Measurements from ENCODE around the gene PPFIBP2.
A peak's percentile ranks its signal among the peaks of the same experiment; 100 is the strongest.

Gene PPFIBP2

DNA sequence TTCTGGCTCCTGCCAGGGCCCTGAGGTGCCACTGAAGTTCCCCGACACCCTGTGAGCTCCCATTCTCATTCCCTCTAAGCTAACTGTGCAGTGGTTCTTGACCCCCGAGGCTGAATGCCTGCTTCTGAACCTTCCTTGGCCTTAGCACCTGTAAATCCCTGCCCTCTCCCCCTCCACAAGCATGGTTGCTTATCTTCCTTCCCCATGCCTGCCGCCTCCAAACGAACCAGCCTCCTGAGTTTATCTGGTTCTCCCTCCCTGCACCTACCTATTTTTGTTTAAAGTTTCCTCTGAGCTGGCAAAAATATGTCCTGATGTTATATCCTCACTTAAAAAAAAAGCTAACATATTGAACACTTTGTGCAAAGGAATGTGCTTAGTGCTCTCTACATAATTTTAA is 33.9 kb downstream of the PPFIBP2 start:
- TF ChIP-seq, protein P1, sequence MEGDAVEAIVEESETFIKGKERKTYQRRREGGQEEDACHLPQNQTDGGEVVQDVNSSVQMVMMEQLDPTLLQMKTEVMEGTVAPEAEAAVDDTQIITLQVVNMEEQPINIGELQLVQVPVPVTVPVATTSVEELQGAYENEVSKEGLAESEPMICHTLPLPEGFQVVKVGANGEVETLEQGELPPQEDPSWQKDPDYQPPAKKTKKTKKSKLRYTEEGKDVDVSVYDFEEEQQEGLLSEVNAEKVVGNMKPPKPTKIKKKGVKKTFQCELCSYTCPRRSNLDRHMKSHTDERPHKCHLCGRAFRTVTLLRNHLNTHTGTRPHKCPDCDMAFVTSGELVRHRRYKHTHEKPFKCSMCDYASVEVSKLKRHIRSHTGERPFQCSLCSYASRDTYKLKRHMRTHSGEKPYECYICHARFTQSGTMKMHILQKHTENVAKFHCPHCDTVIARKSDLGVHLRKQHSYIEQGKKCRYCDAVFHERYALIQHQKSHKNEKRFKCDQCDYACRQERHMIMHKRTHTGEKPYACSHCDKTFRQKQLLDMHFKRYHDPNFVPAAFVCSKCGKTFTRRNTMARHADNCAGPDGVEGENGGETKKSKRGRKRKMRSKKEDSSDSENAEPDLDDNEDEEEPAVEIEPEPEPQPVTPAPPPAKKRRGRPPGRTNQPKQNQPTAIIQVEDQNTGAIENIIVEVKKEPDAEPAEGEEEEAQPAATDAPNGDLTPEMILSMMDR (IDR thresholded peaks at IDR 0.05) = no peak

DNA sequence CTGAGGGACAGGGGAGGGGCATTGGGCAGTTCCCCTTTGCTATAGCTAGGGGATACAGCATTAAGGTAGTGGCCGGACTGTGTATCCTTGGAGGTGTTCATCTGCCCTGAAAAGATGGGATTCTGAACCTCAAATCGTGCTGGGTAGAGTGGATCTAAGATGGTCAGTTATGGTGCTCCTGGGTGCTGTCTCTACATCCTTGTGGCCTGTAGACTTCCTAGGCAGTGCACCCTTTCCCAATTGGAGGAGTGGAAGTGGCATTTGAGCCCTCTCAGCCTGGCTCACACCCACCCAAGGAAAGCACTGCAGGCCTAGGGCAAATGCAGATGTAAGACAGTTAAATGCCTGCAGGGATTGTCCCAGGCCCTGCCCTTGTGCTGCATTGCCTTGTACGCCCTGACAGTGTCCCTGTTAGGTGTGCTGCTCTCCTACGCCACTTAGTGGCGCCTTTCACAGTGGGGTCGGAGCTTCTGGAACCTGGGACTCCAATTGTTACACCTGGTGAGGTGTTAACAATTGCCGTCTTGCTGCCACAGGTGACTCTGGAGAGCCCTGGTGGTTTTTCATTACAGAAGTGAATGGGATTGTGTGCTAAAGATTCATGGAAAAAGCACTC is 35.0 kb downstream of the PPFIBP2 start:
- TF ChIP-seq, protein P1 (IDR thresholded peaks at IDR 0.05) = peak; percentile 37; the same call in 1 of the 2 replicates

DNA sequence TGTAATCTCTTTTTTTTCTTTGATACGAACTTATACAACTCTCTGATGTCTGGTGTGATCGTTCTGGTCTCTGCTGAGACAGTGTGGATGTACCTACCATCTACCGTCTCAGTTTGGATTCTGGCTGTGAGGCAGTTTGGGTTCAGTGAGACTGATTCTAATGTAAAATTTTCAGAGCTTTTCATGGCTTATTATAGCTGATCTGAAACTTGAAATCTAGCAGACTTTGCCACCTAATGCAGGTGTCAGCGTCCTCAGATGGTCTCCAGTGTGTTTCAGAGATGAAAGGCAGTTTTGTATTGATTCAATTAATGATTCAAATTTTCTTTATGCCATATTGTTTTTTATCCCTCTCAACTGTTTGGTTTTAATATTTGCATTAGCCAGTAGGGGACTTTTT is 35.9 kb downstream of the PPFIBP2 start:
- TF ChIP-seq, protein P1 (IDR thresholded peaks at IDR 0.05) = no peak

DNA sequence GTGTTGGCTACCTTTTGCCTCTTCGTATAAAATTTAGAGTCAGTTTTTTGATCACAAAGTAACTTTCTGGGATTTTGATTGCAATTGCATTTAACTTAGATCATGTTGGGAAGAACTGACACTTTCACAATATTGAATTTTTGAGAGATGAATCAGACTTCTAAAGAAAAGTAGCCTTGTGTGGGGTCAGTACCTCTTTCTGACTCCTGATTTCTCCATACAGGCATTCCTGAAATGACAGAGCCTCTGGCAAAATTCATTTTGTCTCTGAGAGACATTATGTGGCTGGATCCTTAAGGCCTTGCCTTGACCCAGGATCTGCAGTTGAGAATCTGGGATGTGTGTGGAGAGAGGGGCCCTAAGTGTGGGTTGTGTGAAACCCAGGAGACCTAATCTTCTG is 37.8 kb downstream of the PPFIBP2 start:
- TF ChIP-seq, protein P1 (IDR thresholded peaks at IDR 0.05) = no peak

DNA sequence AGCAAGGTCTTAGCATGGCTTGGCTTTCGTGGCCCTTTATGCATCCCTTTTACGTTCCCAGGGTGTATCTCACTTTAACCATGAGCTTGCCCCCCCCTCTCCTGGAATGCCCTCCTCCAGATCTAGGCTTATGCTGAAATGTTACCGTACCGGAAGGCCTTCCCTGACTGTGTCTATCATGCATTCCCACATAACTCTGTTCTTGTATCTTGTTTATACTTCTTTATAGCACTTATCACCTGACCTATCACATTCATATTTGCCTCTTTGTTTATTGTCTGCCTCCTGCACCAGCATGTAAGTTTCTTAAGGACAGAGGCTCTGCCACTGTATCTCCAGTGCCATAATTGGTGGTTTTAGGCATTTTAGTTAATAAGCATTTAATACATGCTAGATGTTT is 38.9 kb downstream of the PPFIBP2 start:
- TF ChIP-seq, protein P1 (IDR thresholded peaks at IDR 0.05) = no peak

DNA sequence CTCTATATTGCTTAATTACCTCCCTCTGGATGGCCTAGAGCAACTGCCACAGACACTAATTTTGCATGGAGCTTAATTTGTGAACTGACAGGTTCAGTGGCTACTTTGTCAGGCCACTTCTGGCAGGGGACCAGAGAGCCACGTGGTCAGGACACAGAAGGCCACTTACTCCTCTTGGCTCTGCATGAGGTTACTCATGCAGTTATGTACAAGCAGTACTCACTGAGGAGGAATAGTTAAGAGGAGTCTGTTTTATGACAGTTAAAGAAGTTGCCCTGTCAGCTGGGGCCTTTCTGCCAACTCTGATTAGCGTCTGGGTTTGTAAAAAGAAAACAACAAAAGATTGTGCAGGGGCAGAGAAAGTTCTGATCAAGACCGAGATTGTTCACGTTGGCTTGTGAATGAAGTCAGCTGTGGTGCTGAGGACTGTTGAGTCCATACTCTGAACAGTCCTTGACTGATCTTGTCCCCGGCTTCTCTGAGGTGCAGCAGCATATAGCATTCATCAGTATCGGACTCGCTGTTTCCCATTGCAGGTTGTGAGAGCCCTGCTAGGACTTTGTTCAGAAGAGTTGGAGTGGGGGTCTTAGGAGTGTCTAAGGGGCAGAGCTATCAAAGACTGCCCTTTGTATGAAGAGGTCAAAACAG is 41.4 kb downstream of the PPFIBP2 start:
- TF ChIP-seq, protein P1 (IDR thresholded peaks at IDR 0.05) = no peak

DNA sequence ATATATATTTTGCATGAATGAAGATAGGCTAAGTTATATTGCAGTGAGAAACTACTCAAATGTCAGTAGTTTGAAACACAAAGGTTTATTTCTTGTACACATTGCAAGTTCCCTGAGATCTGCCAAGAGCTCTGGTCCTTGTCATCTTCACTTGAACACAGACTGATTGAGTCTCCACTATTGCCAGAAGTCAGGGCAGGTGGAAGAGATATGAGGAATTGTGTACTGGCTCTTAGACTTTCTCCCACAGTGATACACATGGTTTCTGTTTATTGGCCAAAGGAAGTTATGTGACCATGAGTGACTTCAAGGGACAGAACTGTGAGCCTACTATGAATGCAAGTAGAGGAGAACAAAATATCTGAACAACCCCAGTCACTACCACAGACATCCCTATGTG is 44.2 kb downstream of the PPFIBP2 start:
- TF ChIP-seq, protein P1 (IDR thresholded peaks at IDR 0.05) = no peak

Data from LNCAP (cell line).